Parathyroid adenoma (tissue), 2 donors: ENCODE data around the gene CPEB1.

Experiments
- H2AFZ ChIP-seq: fragments of 300-600 bp; sonication (generic); one replicate; pipeline ENCODE4 v1.7.0; 2017; ENCODE audit warnings: antibody characterized with exemption, mild to moderate bottlenecking
- H3K27ac ChIP-seq: fragments of 300-600 bp; sonication (generic); one replicate; pipeline ENCODE4 v1.7.0; 2017
- H3K27me3 ChIP-seq: fragments of 300-600 bp; sonication (generic); one replicate; pipeline ENCODE4 v1.7.0; 2017; ENCODE audit warnings: low read length; ENCODE audit not compliant: control insufficient read depth, insufficient read depth
- H3K36me3 ChIP-seq: fragments of 300-600 bp; sonication (generic); one replicate; pipeline ENCODE4 v1.7.0; 2017; ENCODE audit warnings: low read length; ENCODE audit not compliant: control insufficient read depth, insufficient read depth
- H3K4me1 ChIP-seq: fragments of 300-600 bp; sonication (generic); one replicate; pipeline ENCODE4 v1.7.0; 2017; ENCODE audit warnings: control low read depth
- H3K4me2 ChIP-seq: fragments of 300-600 bp; sonication (generic); one replicate; pipeline ENCODE4 v1.7.0; 2017; ENCODE audit warnings: low read length
- H3K4me3 ChIP-seq: fragments of 300-600 bp; sonication (generic); one replicate; pipeline ENCODE4 v1.7.0; 2017; ENCODE audit warnings: low read depth, low read length
- H3K79me2 ChIP-seq: fragments of 300-600 bp; sonication (generic); one replicate; pipeline ENCODE4 v1.7.0; 2017; ENCODE audit warnings: control low read depth
- H3K9ac ChIP-seq: fragments of 300-600 bp; sonication (generic); one replicate; pipeline ENCODE4 v1.7.0; 2017; ENCODE audit warnings: mild to moderate bottlenecking
- H3K9me3 ChIP-seq: fragments of 300-600 bp; sonication (generic); one replicate; pipeline ENCODE4 v1.7.0; 2017; ENCODE audit warnings: low read length; ENCODE audit not compliant: control insufficient read depth
- CTCF ChIP-seq: fragments of 300-600 bp; sonication (generic); IDR thresholded peaks from one replicate; pipeline ENCODE4 v1.7.0; 2017; ENCODE audit warnings: antibody characterized with exemption, mild to moderate bottlenecking
- donor health status: primary hyperparathyroidism.

The CPEB1 gene

GRCh38 chr15:82599862-82600261 lies 47.3 kb downstream of the CPEB1 start:
- Histone ChIP-seq H2AFZ (no peak overlapping the region), H3K27me3 (no peaks in the 10 kb centered on the region), H3K36me3 (no peaks in the 10 kb centered on the region), H3K9me3 (no peaks in the 10 kb centered on the region), H3K9ac (no peak overlapping the region), H3K27ac (no peak overlapping the region), H3K4me2 (no peak overlapping the region), H3K79me2 (no peaks in the 10 kb centered on the region), H3K4me3 (no peak overlapping the region), H3K4me1 (peaks cover 2% of the 10 kb centered on the region)
- no peak for TF ChIP-seq CTCF

GRCh38 chr15:82597815-82598214 lies 49.3 kb downstream of the CPEB1 start:
- no peaks in the 10 kb centered on the region for H3K27me3 ChIP-seq
- H3K9ac ChIP-seq = no peak overlapping the region
- H3K4me2 ChIP-seq = no peak overlapping the region
- H3K4me3 ChIP-seq = no peak overlapping the region
- H3K36me3 ChIP-seq = no peaks in the 10 kb centered on the region
- H2AFZ ChIP-seq = no peak overlapping the region
- H3K4me1 ChIP-seq = peaks cover 2% of the 10 kb centered on the region
- H3K79me2 ChIP-seq = no peaks in the 10 kb centered on the region
- no peaks in the 10 kb centered on the region for H3K9me3 ChIP-seq
- H3K27ac ChIP-seq = no peak overlapping the region
- no peak for TF ChIP-seq CTCF

DNA sequence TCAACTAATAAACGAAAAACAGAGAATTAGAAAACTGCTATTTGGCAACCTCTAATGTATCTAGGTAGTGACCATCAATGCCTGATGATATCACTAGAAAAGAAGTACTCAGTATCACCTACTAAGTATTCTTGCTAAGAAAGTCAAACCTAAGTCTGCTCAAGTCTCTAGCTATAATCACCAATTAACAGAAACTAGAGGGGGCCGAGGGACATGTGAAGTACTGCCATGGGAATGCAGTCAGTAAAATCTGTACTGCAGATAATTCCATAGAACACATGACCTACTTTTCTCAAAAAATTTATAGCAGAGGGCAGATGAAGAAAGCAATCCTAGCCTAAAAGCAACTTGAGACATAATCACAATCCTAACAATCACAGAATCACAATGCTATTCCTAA lies 51.4 kb downstream of the CPEB1 start:
- no peak for TF ChIP-seq CTCF
- Histone ChIP-seq H3K4me1 (peaks cover 2% of the 10 kb centered on the region), H3K79me2 (no peaks in the 10 kb centered on the region), H3K27ac (no peak overlapping the region), H3K4me2 (no peak overlapping the region), H3K36me3 (no peaks in the 10 kb centered on the region), H2AFZ (no peak overlapping the region), H3K4me3 (no peak overlapping the region), H3K9me3 (no peaks in the 10 kb centered on the region), H3K9ac (no peak overlapping the region), H3K27me3 (no peaks in the 10 kb centered on the region)

DNA sequence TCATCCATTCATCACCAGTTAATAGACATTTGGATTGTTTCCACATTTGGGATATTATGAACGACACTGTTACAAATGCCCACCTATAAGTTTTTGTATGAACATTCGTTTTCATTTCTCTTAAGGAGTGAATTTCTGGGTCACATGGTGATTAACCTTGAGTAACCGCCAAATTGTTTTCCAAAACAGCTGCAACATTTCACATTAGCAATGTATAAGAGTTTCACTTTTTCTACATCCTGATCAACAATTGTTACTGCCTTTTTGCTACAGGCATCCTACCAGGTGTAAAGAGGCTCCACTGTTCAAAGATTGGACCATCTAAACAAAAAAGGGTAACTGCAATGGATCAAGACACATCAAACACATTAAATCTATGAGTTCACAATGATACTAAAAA lies 52.0 kb downstream of the CPEB1 start:
- H3K4me2 ChIP-seq = no peak overlapping the region
- no peaks in the 10 kb centered on the region for H3K79me2 ChIP-seq
- no peak overlapping the region for H3K9ac ChIP-seq
- TF ChIP-seq CTCF = no peak
- H2AFZ ChIP-seq = no peak overlapping the region
- no peak overlapping the region for H3K4me3 ChIP-seq
- no peak overlapping the region for H3K27ac ChIP-seq
- no peaks in the 10 kb centered on the region for H3K9me3 ChIP-seq
- peaks cover 2% of the 10 kb centered on the region for H3K4me1 ChIP-seq
- H3K36me3 ChIP-seq = no peaks in the 10 kb centered on the region
- no peaks in the 10 kb centered on the region for H3K27me3 ChIP-seq

DNA sequence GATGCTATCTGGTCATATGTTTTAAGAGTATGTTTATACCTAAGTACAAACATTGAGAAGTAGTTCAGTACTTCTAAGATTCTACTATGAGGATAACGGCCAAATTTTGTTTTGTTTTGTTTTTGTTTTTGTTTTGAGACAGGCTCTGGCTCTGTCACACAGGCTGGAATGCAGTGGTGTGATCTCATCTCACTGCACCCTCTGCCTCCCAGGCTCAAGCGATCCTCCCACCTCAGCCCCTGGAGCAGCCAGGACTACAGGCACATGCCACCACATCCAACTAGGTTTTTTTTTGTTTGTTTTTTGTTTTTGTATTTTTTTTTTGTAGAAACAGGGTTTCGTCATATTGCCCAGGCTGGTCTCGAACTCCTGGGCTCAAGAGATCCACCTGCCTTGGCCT lies 59.4 kb downstream of the CPEB1 start:
- no peak overlapping the region for H3K9ac ChIP-seq
- H2AFZ ChIP-seq = no peak overlapping the region
- no peaks in the 10 kb centered on the region for H3K9me3 ChIP-seq
- H3K4me1 ChIP-seq = no peaks in the 10 kb centered on the region
- no peak for TF ChIP-seq CTCF
- H3K36me3 ChIP-seq = no peaks in the 10 kb centered on the region
- no peak overlapping the region for H3K27ac ChIP-seq
- no peaks in the 10 kb centered on the region for H3K27me3 ChIP-seq
- H3K4me3 ChIP-seq = no peak overlapping the region
- no peak overlapping the region for H3K4me2 ChIP-seq
- no peaks in the 10 kb centered on the region for H3K79me2 ChIP-seq
